H1 (cell line): Measurements from ENCODE around the gene UBQLN3. TPM values are rescaled to one million over a fixed set of nuclear protein-coding genes. Genes with fewer than 3 reads are reported as not detected.

Source experiments
- CTCF ChIA-PET: fragments of 300-600 bp; sonication (Branson Sonifier 250); formaldehyde crosslinking; loops from one replicate; lab custom pipeline; 2021; ENCODE audit not compliant: partially characterized antibody; lab: Charles Lee
- POLR2A ChIA-PET: fragments of 300-600 bp; sonication (Branson Sonifier 250); formaldehyde crosslinking; loops from one replicate; lab custom pipeline; 2021; ENCODE audit warnings: inconsistent platforms; ENCODE audit not compliant: partially characterized antibody; lab: Charles Lee
- DNase-seq, 2 experiments: peaks; one replicate each; pipeline versions ENCODE4 v3.0.0 to v3.0.0-alpha.2; 2010 to 2022; ENCODE audit warnings: low spot score in 2 of 2, low read depth in 1 of 2, mixed read lengths in 1 of 2
- FAIRE-seq: peaks from 2 replicates; lab custom pipeline; 2011; peaks lifted over from hg19 to GRCh38; lab: Jason Lieb, UNC
- H2AFZ ChIP-seq: 2 replicates; pipeline ENCODE4 v1.8.1; 2012; ENCODE audit warnings: low read length, inconsistent platforms
- H2AK5ac ChIP-seq: 2 replicates; pipeline ENCODE4 v1.6.1; 2013; ENCODE audit warnings: low read depth, low read length
- H2BK120ac ChIP-seq: replicated peaks from 2 replicates; pipeline ENCODE3; 2013; ENCODE audit warnings: low read depth, low read length, inconsistent platforms
- H2BK12ac ChIP-seq: 2 replicates; pipeline ENCODE4 v1.6.1; 2013; ENCODE audit warnings: low read depth, low read length
- H2BK15ac ChIP-seq: 2 replicates; pipeline ENCODE4 v1.6.1; 2013; ENCODE audit warnings: low read length
- H2BK20ac ChIP-seq: 2 replicates; pipeline ENCODE4 v1.6.1; 2013; ENCODE audit warnings: low read length
- H2BK5ac ChIP-seq: 2 replicates; pipeline ENCODE4 v1.6.1; 2013; ENCODE audit warnings: low read depth, low read length
- H3K14ac ChIP-seq: 2 replicates; pipeline ENCODE4 v1.6.1; 2013; ENCODE audit warnings: inconsistent platforms; ENCODE audit not compliant: insufficient read length
- H3K18ac ChIP-seq: 2 replicates; pipeline ENCODE4 v1.6.1; 2013; ENCODE audit warnings: low read length; ENCODE audit errors: extremely low read depth
- H3K23ac ChIP-seq: 2 replicates; pipeline ENCODE4 v1.6.1; 2013; ENCODE audit warnings: inconsistent platforms; ENCODE audit not compliant: insufficient read length
- H3K23me2 ChIP-seq: 2 replicates; pipeline ENCODE4 v1.6.1; 2013; ENCODE audit warnings: low read depth, low read length
- H3K27ac ChIP-seq: 2 replicates; pipeline ENCODE4 v1.6.1; 2011; ENCODE audit warnings: low read depth, low read length, inconsistent platforms
- H3K27me3 ChIP-seq, 4 experiments: replicated peaks in 1 of 4; 1 replicate in 1 of 4; 2 replicates in 3 of 4; pipeline versions ENCODE4 v1.6.1 to v1.8.1; 2011 to 2013; ENCODE audit warnings: low read length in 3 of 4, mild to moderate bottlenecking in 3 of 4, inconsistent platforms in 2 of 4, mixed read lengths in 2 of 4, moderate library complexity in 1 of 4; ENCODE audit not compliant: control insufficient read depth in 3 of 4, insufficient read depth in 3 of 4; ENCODE audit errors: extremely low read depth in 1 of 4
- H3K36me3 ChIP-seq, 4 experiments: 2 replicates each; pipeline versions ENCODE4 v1.6.1 to v1.8.1; 2011 to 2013; ENCODE audit warnings: mild to moderate bottlenecking in 4 of 4, low read length in 3 of 4, moderate library complexity in 2 of 4, control low read depth in 1 of 4, inconsistent platforms in 1 of 4; ENCODE audit not compliant: insufficient read depth in 4 of 4, control insufficient read depth in 2 of 4
- H3K4ac ChIP-seq: replicated peaks from 2 replicates; pipeline ENCODE3; 2013; ENCODE audit warnings: low read length, low read depth, mixed read lengths, inconsistent platforms; ENCODE audit not compliant: insufficient read length
- H3K4me1 ChIP-seq, 4 experiments: replicated peaks in 1 of 4; 1 replicate in 1 of 4; 2 replicates in 3 of 4; pipeline versions ENCODE4 v1.6.1 to v1.8.1; 2011 to 2013; ENCODE audit warnings: low read length in 3 of 4, inconsistent platforms in 2 of 4, mixed read lengths in 1 of 4; ENCODE audit not compliant: insufficient read depth in 4 of 4, control insufficient read depth in 3 of 4
- H3K4me2 ChIP-seq, 2 experiments: 2 replicates each; pipeline versions ENCODE4 v1.6.1 to v1.8.1; 2011 to 2013; ENCODE audit warnings: low read depth in 2 of 2, low read length in 2 of 2, control low read depth in 1 of 2, inconsistent platforms in 1 of 2, mild to moderate bottlenecking in 1 of 2; ENCODE audit not compliant: insufficient read depth in 1 of 2
- H3K4me3 ChIP-seq, 4 experiments: fragments of 200-600, 300-600 bp in 1 of 4; sonication (generic), shearing (Covaris generic), sonication (Bioruptor Twin) in 1 of 4; 2 replicates each; pipeline versions ENCODE4 v1.5.1 to v1.8.1; 2011 to 2016; ENCODE audit warnings: low read length in 4 of 4, low read depth in 3 of 4, control low read depth in 2 of 4, inconsistent platforms in 2 of 4, mild to moderate bottlenecking in 2 of 4, mixed read lengths in 1 of 4, moderate library complexity in 1 of 4; ENCODE audit not compliant: insufficient read depth in 2 of 4; ENCODE audit errors: extremely low read depth in 1 of 4
- H3K56ac ChIP-seq: replicated peaks from 2 replicates; pipeline ENCODE3; 2013; ENCODE audit warnings: low read depth, mild to moderate bottlenecking, mixed read lengths, low read length, inconsistent platforms; ENCODE audit not compliant: insufficient read length
- H3K79me1 ChIP-seq: 2 replicates; pipeline ENCODE4 v1.6.1; 2013; ENCODE audit warnings: low read depth, low read length, control low read depth
- H3K79me2 ChIP-seq, 2 experiments: 2 replicates each; pipeline versions ENCODE4 v1.6.1 to v1.8.1; 2012 to 2013; ENCODE audit warnings: low read length in 2 of 2, mild to moderate bottlenecking in 2 of 2, inconsistent platforms in 1 of 2; ENCODE audit not compliant: insufficient read depth in 2 of 2, control insufficient read depth in 1 of 2
- H3K9ac ChIP-seq, 4 experiments: replicated peaks in 1 of 4; 1 replicate in 1 of 4; 2 replicates in 3 of 4; pipeline versions ENCODE4 v1.6.1 to v1.8.1; 2011 to 2013; ENCODE audit warnings: low read depth in 3 of 4, low read length in 3 of 4, control low read depth in 2 of 4, mild to moderate bottlenecking in 2 of 4, moderate library complexity in 2 of 4, inconsistent platforms in 1 of 4; ENCODE audit errors: extremely low read depth in 1 of 4
- H3K9me3 ChIP-seq, 2 experiments: 2 replicates each; pipeline versions ENCODE4 v1.6.1 to v1.8.1; 2012 to 2013; ENCODE audit warnings: mild to moderate bottlenecking in 2 of 2, moderate library complexity in 2 of 2, control low read depth in 1 of 2, inconsistent platforms in 1 of 2, low read depth in 1 of 2, low read length in 1 of 2, mixed read lengths in 1 of 2; ENCODE audit not compliant: insufficient read depth in 2 of 2
- H4K20me1 ChIP-seq, 2 experiments: replicated peaks in 1 of 2; 2 replicates each; pipeline versions ENCODE3 to v1.8.1; 2011 to 2013; ENCODE audit warnings: inconsistent platforms in 2 of 2, low read length in 2 of 2, mild to moderate bottlenecking in 1 of 2; ENCODE audit not compliant: insufficient read depth in 2 of 2, control insufficient read depth in 1 of 2
- H4K5ac ChIP-seq: 2 replicates; pipeline ENCODE4 v1.6.1; 2013; ENCODE audit warnings: low read length, low read depth, mixed read lengths, inconsistent platforms; ENCODE audit not compliant: insufficient read length
- H4K8ac ChIP-seq: 2 replicates; pipeline ENCODE4 v1.8.0; 2013; ENCODE audit warnings: mild to moderate bottlenecking, moderate library complexity, low read length, inconsistent platforms; ENCODE audit not compliant: insufficient read depth; ENCODE audit errors: extremely low read depth
- H4K91ac ChIP-seq: replicated peaks from 2 replicates; pipeline ENCODE3; 2013; ENCODE audit warnings: low read length, mixed read lengths, inconsistent platforms; ENCODE audit not compliant: insufficient read length
- CBX5 ChIP-seq: fragments of 300-800, 300-1000 bp; sonication (generic); IDR thresholded peaks from 2 replicates; pipeline ENCODE4 v1.7.1; 2016; ENCODE audit warnings: antibody characterized with exemption, low read length, low read depth
- JUN ChIP-seq: IDR thresholded peaks from 2 replicates; pipeline ENCODE4 v1.6.1; 2011; ENCODE audit warnings: low read depth, mild to moderate bottlenecking, improper control_type of control experiment, low read length
- KDM5A ChIP-seq: fragments of 200-600 bp; IDR thresholded peaks from 2 replicates; pipeline ENCODE4 v1.7.1; 2012; ENCODE audit warnings: mild to moderate bottlenecking, low read length, inconsistent platforms, mixed read lengths
- NANOG ChIP-seq: IDR thresholded peaks from 2 replicates; pipeline ENCODE4 v1.6.1; 2011; ENCODE audit warnings: low read length, low read depth, mild to moderate bottlenecking, inconsistent platforms; ENCODE audit not compliant: insufficient read depth, poor library complexity, severe bottlenecking
- POLR2A ChIP-seq, 2 experiments: IDR thresholded peaks; 1 replicate in 1 of 2; 2 replicates in 1 of 2; pipeline ENCODE4 v1.6.1; 2011; ENCODE audit warnings: low read depth in 2 of 2, low read length in 2 of 2, mild to moderate bottlenecking in 2 of 2; ENCODE audit errors: control extremely low read depth in 1 of 2
- POU5F1 ChIP-seq: IDR thresholded peaks from 2 replicates; pipeline ENCODE4 v1.6.1; 2011; ENCODE audit warnings: low read depth, mild to moderate bottlenecking, low read length, moderate library complexity
- TEAD4 ChIP-seq: IDR thresholded peaks from 2 replicates; pipeline ENCODE4 v1.6.1; 2012; ENCODE audit warnings: low read depth, low read length, inconsistent platforms, mixed read lengths
- WGBS, 2 experiments: shearing (Covaris generic) in 1 of 2; methylation state at CpG; one replicate each; pipeline versions ENCODE4 v1.1.6 to v1.1.7; 2013 to 2015; ENCODE audit warnings: low lambda C conversion rate in 2 of 2, mixed read lengths in 2 of 2, inconsistent platforms in 1 of 2, low coverage in 1 of 2, missing lambda C conversion rate in 1 of 2; ENCODE audit not compliant: insufficient replicate concordance in 2 of 2, insufficient coverage in 1 of 2, insufficient read length in 1 of 2; ENCODE audit errors: extremely low coverage in 1 of 2, missing lambda C conversion rate in 1 of 2; 5-methylcytosine and 5-hydroxymethylcytosine counted together
- polyA plus RNA-seq, 7 experiments: library from polyadenylated mRNA; depleted of rRNA in 3 of 7; stranded (reverse) in 5 of 7; unstranded in 2 of 7; fragments of >200 nt in 5 of 7; fragments of 200-250 nt in 2 of 7; gene quantifications; 1 replicate in 5 of 7; 2 replicates in 1 of 7; 4 replicates in 1 of 7; pipeline versions ENCODE4 v1.2.1 to v1.2.3, GENCODE V29; 2011 to 2013; ENCODE audit warnings: missing spikeins in 2 of 7, mixed read lengths in 2 of 7
- total RNA-seq: library from RNA; stranded (reverse); fragmentation: NEBNext Ultra II Directional; extraction: Animal tissue kit (Norgen Biotek cat#: 25700); gene quantifications from 2 replicates; pipeline ENCODE4 v1.2.1, GENCODE V29; 2021

The UBQLN3 gene
- total and polyA plus RNA-seq, 2 of the 8 experiments (the other 6 are each of a cell fraction or from before 2014, with no cell fraction given): not detected

GRCh38 chr11:5556596-5557188, 46.9 kb upstream of the UBQLN3 start:
- 86% methylated on average over 3 of the region's 3 CpGs; no CpG with 5 or more reads in 1 of the 2 experiments for WGBS, 2 experiments
- Histone ChIP-seq H3K4me2 (no peak overlapping the region), H3K79me1 (no peaks in the 10 kb centered on the region), H2AK5ac (no peak overlapping the region), H2BK20ac (no peak overlapping the region), H3K23me2 (no peaks in the 10 kb centered on the region), H3K4ac (no peak overlapping the region), H2BK12ac (no peak overlapping the region), H2BK120ac (no peak overlapping the region), H3K9me3 (no peaks in the 10 kb centered on the region), H3K4me3 (no peak overlapping the region), H3K18ac (no peak overlapping the region), H2BK5ac (no peak overlapping the region), H3K14ac (no peak overlapping the region), H2AFZ (0 out of 2 replicates have a peak overlapping the region, but pooled peaks have one; percentile 64), H4K91ac (no peak overlapping the region), H4K8ac (no peak overlapping the region), H3K79me2 (no peaks in the 10 kb centered on the region), H4K5ac (no peak overlapping the region), H3K9ac (no peak overlapping the region), H4K20me1 (no peaks in the 10 kb centered on the region), H3K27ac (no peak overlapping the region), H3K56ac (no peak overlapping the region), H3K4me1 (peaks cover 0 to 6% (median 0%) of the 10 kb centered on the region in 4 experiments; a peak in 2 of 7 replicates), H3K27me3 (no peaks in the 10 kb centered on the region), H3K36me3 (no peaks in the 10 kb centered on the region), H2BK15ac (no peak overlapping the region), H3K23ac (no peak overlapping the region)
- DNase-seq (no peak), FAIRE-seq (no peak)
- TF ChIP-seq NANOG (no peak), JUN (no peak), CBX5 (no peak), POLR2A (IDR thresholded peaks at IDR 0.05; ENCODE audit: control extremely low read depth in 1 of 2, low read depth in 2 of 2, low read length in 2 of 2) (no peak), TEAD4 (no peak), POU5F1 (no peak), KDM5A (no peak)
- CTCF ChIA-PET: no interaction called here
- POLR2A ChIA-PET: no interaction called here
